ENCODE data around the gene SLX4. TPM values are rescaled to one million over a fixed set of nuclear protein-coding genes. Genes with fewer than 3 reads are reported as not detected.

Gene SLX4
- total RNA-seq, 1 experiment from 2014 or later, result 6.4 TPM

DNA sequence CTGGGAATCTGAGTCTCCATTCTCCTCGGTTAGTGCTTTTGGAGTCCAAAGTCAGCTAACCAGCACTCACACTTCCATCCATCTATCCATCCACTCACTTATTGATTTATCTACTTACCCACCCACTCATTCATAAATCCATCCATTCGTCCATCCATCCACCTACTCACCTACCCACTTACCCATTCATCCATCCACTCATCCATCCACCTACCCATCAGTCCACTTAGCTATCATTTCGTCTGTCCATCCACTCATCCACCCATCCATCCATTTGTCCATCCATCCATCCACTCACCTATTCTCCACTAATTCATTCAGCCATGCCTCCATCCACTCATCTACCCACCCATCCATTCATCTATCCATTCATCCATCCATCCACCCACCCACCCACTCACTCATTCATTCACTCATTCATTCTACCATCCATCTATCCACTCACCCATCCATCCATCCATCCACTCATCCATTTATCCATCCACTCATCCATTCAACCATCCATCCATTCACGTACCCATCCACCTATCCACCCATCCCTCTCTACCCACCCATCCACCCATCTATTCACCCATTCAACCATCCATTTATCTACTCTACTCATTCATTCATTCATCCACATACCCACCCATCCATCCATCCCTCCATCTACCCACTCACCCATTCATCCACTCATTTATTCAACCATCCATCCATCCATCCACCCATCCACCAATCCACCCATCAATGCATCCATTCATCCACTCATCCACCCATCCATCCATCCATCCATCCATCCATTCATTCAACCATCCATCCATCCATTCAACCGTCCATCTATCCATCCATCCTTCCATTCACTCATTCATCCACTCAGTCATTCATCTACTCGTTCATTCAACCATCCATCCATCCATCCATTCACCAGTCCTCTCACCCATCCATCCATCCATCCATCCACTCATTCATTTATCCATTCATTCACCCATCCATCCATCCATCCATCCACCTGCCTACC lies 60.3 kb downstream of the SLX4 start:
- no peak for DNase-seq (ENCODE audit: low spot score)

DNA sequence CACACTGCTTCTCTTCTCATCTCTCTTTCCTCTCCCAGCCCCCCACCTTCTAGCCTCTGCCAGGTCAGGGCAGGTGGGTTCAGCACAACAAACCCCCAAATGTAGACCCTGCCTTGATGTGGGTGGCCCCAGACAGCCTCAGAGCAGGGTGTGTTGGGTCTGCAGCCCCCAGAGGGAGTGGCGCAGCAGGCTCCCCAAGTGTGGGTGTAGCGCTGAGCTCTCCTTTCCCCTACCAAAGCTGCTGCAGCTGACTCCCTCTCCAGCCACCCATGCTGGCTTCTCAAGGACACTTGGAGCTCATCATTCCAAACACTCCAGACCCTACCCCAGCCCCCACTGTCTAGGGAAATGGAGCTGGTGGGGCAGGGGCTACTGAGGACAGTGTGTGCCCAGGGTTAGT lies 61.5 kb downstream of the SLX4 start:
- no peak for DNase-seq (ENCODE audit: low spot score)

DNA sequence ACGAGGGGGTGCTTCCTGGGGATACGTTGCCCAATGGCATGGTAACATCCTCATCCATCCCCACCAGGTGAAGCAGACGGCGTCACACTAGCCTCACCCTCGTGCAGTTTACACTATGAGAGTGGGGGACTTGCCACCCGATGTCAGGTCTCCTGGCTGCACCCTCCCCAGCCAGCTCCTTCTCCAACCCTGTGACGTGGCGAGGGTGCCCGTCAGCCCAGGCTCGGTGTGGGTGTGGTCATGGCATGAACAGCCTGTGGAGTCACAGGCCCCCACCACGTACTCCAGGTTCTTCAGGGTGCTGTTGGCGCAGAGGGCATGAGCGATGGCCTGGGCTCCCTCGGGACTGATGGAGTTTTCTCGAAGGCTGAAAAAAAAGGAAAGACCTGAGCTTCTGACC lies 62.5 kb downstream of the SLX4 start:
- DNase-seq (ENCODE audit: low spot score), result no peak

DNA sequence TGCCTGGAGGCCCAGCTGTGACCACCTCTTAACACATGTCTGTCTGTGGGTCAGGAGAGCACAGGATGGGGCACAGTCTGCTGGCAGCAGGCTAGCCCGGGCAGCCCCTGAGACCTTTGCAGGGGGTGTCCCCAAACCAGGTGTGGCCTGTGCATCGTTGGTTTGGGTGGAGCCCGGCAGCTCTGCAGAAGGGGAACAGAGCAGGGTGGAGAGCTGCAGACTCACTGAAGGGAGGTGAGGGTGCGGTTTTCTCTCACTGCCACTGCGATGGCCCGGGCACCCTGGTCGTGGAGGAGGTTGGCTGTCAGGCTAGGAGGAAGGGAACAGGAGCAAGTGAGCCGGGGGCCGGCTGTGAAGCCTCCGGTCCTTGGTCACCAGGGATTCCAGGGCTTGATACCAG lies 63.0 kb downstream of the SLX4 start:
- DNase-seq (ENCODE audit: low spot score), result no peak

DNA sequence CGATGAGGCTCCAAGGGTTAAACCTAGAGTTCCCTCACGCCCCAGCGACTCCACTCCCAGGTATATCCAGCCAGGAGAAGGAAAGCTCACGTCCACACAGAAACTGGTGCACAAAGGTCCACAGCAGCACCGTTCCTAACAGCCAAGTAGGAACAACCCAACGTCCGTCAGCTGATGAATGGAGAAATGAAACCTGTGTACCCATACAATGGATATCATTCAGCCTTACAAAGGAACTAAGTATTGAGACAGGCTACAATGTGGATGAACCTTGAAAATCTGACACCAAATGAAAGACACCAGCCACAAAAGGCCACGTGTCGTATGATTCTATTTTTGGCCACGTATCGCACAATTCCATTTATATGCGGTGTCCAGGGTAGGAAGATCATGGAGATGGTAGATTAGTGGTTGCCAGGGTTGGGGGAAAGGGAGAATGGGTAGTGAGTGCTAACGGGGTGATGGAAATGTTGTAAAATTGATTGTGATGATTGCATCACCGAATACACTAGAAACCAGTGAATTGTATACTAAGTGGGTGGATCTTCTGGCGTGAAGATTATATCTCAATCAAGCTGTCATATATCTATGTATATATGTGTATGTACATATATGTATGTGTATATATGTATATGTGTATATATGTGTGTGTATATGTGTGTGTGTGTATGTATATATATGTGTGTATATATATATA lies 64.3 kb downstream of the SLX4 start:
- no peak for DNase-seq (ENCODE audit: low spot score)

DNA sequence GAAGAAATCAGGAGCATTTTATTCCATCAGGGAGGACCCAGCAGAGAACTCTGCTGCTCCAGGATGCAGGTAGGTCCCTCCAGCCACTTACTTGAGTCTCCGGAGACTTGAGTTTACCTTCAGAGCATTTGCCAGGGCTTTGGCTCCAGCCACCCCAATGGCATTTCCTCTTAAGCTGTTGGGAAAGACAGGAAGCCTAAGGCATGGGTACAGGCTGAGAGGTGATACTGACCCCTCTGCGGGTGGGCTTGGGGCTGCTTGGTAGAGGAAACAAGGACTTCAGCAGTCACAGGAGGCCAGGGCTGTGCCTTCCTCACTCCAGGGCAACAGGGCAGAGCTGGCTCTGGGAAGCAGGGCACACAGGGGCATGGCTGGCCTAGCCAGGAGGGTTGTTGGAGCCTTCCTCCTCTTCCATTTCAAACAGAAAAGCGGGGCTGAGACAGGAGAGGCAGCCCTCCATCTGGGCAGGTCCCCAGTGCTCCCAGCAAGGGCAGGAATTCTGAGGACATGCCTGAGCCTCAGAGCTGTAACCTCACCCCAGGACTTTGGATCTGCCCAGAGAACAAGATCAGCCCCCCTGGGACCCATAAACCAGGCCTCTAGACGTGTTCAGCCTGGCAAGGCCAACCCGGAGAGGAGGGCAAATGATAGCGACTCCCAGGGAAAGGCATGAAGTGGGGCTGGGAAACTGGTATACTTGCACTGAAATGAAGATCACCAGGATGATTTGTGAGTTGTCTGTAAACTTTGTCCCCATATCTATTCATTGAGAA lies 68.6 kb downstream of the SLX4 start:
- no peak for DNase-seq (ENCODE audit: low spot score)

DNA sequence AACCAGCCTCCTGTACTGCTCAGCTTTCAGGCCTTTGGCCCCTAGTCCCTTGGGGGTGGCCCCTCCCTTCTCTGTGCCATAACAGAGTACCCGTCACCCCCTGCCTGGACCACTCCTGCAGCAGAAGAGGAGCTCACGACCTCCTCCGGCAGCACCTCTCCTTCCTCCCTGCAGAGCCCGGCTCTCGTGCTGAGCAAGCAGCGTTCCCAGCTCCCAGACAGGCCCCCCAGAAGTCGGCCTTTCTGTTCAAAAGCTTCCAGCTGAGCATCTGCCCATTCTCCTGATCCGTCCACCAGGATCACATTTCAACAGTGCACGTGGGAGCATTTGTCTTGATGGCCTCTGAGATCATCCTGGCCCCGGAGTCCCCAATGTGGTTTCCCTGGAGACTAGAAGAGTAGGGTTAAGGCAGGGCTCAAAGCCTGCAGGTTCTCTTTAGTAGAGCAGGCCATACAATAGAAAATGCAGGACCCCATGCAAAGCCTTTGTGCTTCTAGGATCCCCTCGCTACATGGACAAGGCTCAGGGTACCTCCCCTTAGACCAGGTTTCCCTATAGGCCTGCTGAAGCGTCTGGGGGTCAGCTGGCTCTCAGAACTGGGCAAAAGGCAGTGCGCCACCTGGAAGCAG lies 69.8 kb downstream of the SLX4 start:
- DNase-seq (ENCODE audit: low spot score), result no peak

DNA sequence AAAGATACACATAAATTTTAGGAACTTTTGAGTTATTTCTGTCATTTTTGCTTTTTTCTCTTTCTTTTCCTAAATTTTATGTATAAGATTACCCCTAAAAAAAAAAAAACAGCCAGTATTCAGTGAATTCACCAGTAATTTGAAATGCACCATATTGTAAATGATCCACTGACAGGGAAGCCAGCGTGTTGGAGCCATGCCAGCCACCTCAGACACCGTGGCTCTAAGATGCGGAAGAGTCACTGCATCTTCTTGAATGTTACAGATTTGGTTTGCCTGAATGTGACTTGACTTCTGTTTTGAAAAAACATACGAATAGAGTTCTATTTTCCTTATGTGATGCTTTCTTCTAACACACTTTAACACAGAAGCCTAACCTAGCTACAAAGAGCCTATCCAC lies 73.2 kb downstream of the SLX4 start:
- DNase-seq (ENCODE audit: low spot score), result no peak

DNA sequence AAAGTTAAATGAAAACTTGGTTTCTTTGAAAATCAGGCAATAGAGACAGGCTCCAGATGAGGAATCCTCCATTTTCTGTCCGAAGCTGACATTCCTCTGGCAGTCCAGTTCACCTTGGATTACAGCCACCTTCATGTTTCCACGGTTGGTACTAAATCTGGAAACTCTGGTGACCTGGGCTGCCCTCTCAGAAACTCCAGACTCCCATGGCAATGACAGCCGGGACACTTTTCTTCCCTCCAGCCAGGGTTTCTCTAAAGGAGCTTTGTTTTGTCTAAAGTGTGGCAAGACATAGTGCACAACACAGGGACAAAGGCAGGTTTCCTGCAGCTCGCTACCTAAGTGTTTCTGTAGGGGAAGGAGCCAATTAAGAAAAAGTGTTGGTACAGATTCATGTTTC lies 74.6 kb downstream of the SLX4 start:
- no peak for DNase-seq (ENCODE audit: low spot score)

DNA sequence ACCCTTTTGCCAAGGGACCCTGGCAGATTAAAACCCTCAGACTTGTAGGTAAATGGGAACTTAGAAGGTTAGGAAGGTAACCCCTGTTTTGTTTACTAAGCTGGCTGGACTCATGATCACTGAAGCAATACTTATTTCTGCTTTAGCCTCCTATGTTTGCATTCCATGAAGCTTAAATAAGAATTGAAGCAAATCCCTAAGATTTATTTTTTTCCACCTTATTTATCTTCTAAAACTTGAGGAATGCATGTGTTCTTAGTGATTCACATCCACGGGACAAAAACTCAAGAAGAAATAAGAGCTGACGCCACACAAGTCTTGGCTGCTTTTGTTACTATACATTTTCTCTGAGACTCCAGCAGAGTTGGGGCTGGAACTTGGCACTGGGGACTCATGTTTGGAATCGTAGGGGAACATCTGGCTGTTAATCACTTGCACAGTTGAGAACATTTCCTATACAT lies 75.1 kb downstream of the SLX4 start:
- no peak for DNase-seq (ENCODE audit: low spot score)

DNA sequence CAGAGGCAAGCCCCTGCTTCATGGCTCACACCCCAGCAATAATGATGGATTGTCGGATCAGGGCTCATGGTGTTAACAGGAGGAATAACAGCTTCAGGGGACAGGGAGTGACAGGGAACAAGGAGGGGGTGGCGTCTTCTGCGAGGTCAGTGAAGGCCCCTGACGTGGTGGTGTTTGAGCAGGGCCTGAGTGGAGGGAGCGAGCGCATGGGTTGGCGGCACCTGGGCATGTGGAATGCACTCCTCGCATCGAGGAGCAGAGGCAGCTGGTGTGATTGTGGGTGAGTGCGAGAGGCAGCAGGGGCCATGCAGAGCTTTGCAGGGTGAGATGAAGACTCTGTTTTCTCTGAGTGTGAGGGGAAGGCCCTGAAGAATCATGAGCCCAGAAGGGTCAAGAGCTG lies 77.3 kb downstream of the SLX4 start:
- no peak for DNase-seq (ENCODE audit: low spot score)

DNA sequence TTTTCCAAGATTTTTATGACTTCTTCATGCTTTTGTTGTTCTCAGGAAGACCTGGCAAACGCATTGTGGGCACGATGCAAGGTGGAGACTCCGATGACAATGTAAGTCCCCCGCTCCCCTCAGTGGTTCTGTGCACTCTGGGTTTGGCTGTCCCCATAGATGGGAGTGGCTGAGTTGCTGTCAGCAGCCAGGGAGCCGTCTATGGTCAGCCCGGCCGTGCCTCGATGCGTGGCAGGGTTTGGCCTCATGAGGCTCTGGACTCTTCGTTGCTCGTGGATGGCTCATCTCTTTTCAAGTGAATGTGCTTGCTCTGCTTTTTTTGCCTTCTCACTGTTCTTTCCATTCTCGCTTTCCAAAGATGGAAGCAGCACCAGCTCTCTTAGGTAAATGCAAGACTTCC lies 78.7 kb downstream of the SLX4 start:
- no peak for DNase-seq (ENCODE audit: low spot score)

Other genes with a start within 250 kb of the SLX4 start
- gene ZSCAN32, start 210.6 kb downstream of the SLX4 start, total RNA-seq (2014; rRNA removed; shearing (Covaris generic)), result 9.0 and 9.8 TPM in 2 replicates
- gene ZNF174, start 210.4 kb downstream of the SLX4 start, total RNA-seq (2014; rRNA removed; shearing (Covaris generic)), result 6.6 and 13.9 TPM in 2 replicates
- gene ZNF597, start 168.1 kb downstream of the SLX4 start, total RNA-seq (2014; rRNA removed; shearing (Covaris generic)), result 0.76 and 1.2 TPM in 2 replicates
- gene NAA60, start 167.9 kb downstream of the SLX4 start, total RNA-seq (2014; rRNA removed; shearing (Covaris generic)), result 19.4 and 20.3 TPM in 2 replicates
- gene C16orf90, start 116.1 kb downstream of the SLX4 start, total RNA-seq (2014; rRNA removed; shearing (Covaris generic)), result not detected in 2 replicates
- gene CLUAP1, start 110.6 kb downstream of the SLX4 start, total RNA-seq (2014; rRNA removed; shearing (Covaris generic)), result 1.1 and 2.1 TPM in 2 replicates
- gene NLRC3, start 34.2 kb downstream of the SLX4 start, total RNA-seq (2014; rRNA removed; shearing (Covaris generic)), result not detected in 2 replicates
- 27.1 and 46.6 TPM in 2 replicates for gene DNASE1, start 43.1 kb upstream of the SLX4 start, total RNA-seq (2014; rRNA removed; shearing (Covaris generic))
- gene TRAP1, start 105.9 kb upstream of the SLX4 start, total RNA-seq (2014; rRNA removed; shearing (Covaris generic)), result 553 and 632 TPM in 2 replicates

Data from HT-29 (cell line).